Measurements from ENCODE around the gene CCL17. TPM values are rescaled to one million over a fixed set of nuclear protein-coding genes. Genes with fewer than 3 reads are reported as not detected.

The CCL17 gene
- total RNA-seq, 2 donors from 2014 or later = 0.65 to 7.8 TPM

- no peak overlapping the region for H3K4me3 Mint-ChIP-seq
- no peaks in the 10 kb centered on the region for H3K4me1 Mint-ChIP-seq
- no peaks in the 10 kb centered on the region for H3K36me3 Mint-ChIP-seq (ENCODE audit: low read depth)
- no peaks in the 10 kb centered on the region for H3K27me3 Mint-ChIP-seq
- H3K27ac Mint-ChIP-seq = no peak overlapping the region
- H3K9me3 Mint-ChIP-seq = no peaks in the 10 kb centered on the region
- ATAC-seq (replicated peaks) = no peak
Observed at GRCh38 chr16:57401943-57402640, 2.5 kb upstream of the CCL17 start.

- Mint-ChIP-seq H3K36me3 (ENCODE audit: low read depth) (no peaks in the 10 kb centered on the region), H3K4me3 (no peak overlapping the region), H3K9me3 (no peaks in the 10 kb centered on the region), H3K4me1 (no peaks in the 10 kb centered on the region), H3K27me3 (peaks cover 5% of the 10 kb centered on the region), H3K27ac (no peak overlapping the region)
- peak; percentile 24 for ATAC-seq (replicated peaks)
Observed at GRCh38 chr16:57405097-57405496, 530 bp downstream of the CCL17 start.

- Mint-ChIP-seq H3K27me3 (peaks cover 5% of the 10 kb centered on the region), H3K27ac (no peak overlapping the region), H3K4me1 (no peaks in the 10 kb centered on the region), H3K36me3 (ENCODE audit: low read depth) (no peaks in the 10 kb centered on the region), H3K9me3 (no peaks in the 10 kb centered on the region), H3K4me3 (no peak overlapping the region)
- no peak for ATAC-seq (replicated peaks)
Observed at GRCh38 chr16:57406881-57407280, 2.3 kb downstream of the CCL17 start.

- no peaks in the 10 kb centered on the region for H3K4me1 Mint-ChIP-seq
- no peaks in the 10 kb centered on the region for H3K9me3 Mint-ChIP-seq
- H3K4me3 Mint-ChIP-seq = no peak overlapping the region
- no peak for ATAC-seq (replicated peaks)
- H3K36me3 Mint-ChIP-seq (ENCODE audit: low read depth) = no peaks in the 10 kb centered on the region
- no peak overlapping the region for H3K27ac Mint-ChIP-seq
- H3K27me3 Mint-ChIP-seq = peaks cover 5% of the 10 kb centered on the region
Observed at GRCh38 chr16:57407521-57408353, 3.2 kb downstream of the CCL17 start.

GRCh38 chr16:57409065-57409464 lies 4.5 kb downstream of the CCL17 start:
- no peak for ATAC-seq (replicated peaks)
- no peaks in the 10 kb centered on the region for H3K4me1 Mint-ChIP-seq
- peaks cover 5% of the 10 kb centered on the region for H3K27me3 Mint-ChIP-seq
- H3K4me3 Mint-ChIP-seq = no peak overlapping the region
- H3K9me3 Mint-ChIP-seq = no peaks in the 10 kb centered on the region
- no peaks in the 10 kb centered on the region for H3K36me3 Mint-ChIP-seq (ENCODE audit: low read depth)
- no peak overlapping the region for H3K27ac Mint-ChIP-seq

GRCh38 chr16:57409870-57410587 lies 5.5 kb downstream of the CCL17 start:
- Mint-ChIP-seq H3K36me3 (ENCODE audit: low read depth) (no peaks in the 10 kb centered on the region), H3K27me3 (peaks cover 5% of the 10 kb centered on the region), H3K4me1 (no peaks in the 10 kb centered on the region), H3K4me3 (no peak overlapping the region), H3K9me3 (no peaks in the 10 kb centered on the region), H3K27ac (peak overlapping the region; percentile 0)
- no peak for ATAC-seq (replicated peaks)

GRCh38 chr16:57411362-57411976 lies 6.9 kb downstream of the CCL17 start:
- no peaks in the 10 kb centered on the region for H3K36me3 Mint-ChIP-seq (ENCODE audit: low read depth)
- H3K4me1 Mint-ChIP-seq = no peaks in the 10 kb centered on the region
- peaks cover 5% of the 10 kb centered on the region for H3K27me3 Mint-ChIP-seq
- no peak overlapping the region for H3K27ac Mint-ChIP-seq
- no peaks in the 10 kb centered on the region for H3K9me3 Mint-ChIP-seq
- no peak overlapping the region for H3K4me3 Mint-ChIP-seq
- ATAC-seq (replicated peaks) = no peak

- H3K27ac Mint-ChIP-seq = no peak overlapping the region
- no peaks in the 10 kb centered on the region for H3K36me3 Mint-ChIP-seq (ENCODE audit: low read depth)
- no peak overlapping the region for H3K4me3 Mint-ChIP-seq
- H3K27me3 Mint-ChIP-seq = peaks cover 5% of the 10 kb centered on the region
- H3K4me1 Mint-ChIP-seq = peaks cover 5% of the 10 kb centered on the region
- no peaks in the 10 kb centered on the region for H3K9me3 Mint-ChIP-seq
- ATAC-seq (replicated peaks) = no peak
Observed at GRCh38 chr16:57412584-57412983, 8.0 kb downstream of the CCL17 start.

GRCh38 chr16:57413301-57413730 lies 8.7 kb downstream of the CCL17 start:
- Mint-ChIP-seq H3K4me3 (no peak overlapping the region), H3K4me1 (peaks cover 5% of the 10 kb centered on the region), H3K27me3 (peaks cover 5% of the 10 kb centered on the region), H3K36me3 (ENCODE audit: low read depth) (no peaks in the 10 kb centered on the region), H3K27ac (no peak overlapping the region), H3K9me3 (no peaks in the 10 kb centered on the region)
- no peak for ATAC-seq (replicated peaks)

- no peaks in the 10 kb centered on the region for H3K36me3 Mint-ChIP-seq (ENCODE audit: low read depth)
- H3K27ac Mint-ChIP-seq = no peak overlapping the region
- H3K4me1 Mint-ChIP-seq = peaks cover 5% of the 10 kb centered on the region
- H3K27me3 Mint-ChIP-seq = peaks cover 5% of the 10 kb centered on the region
- no peaks in the 10 kb centered on the region for H3K9me3 Mint-ChIP-seq
- ATAC-seq (replicated peaks) = no peak
- no peak overlapping the region for H3K4me3 Mint-ChIP-seq
Observed at GRCh38 chr16:57413733-57414132, 9.2 kb downstream of the CCL17 start.

GRCh38 chr16:57416084-57416483 lies 11.5 kb downstream of the CCL17 start:
- no peak for ATAC-seq (replicated peaks)
- Mint-ChIP-seq H3K27me3 (no peaks in the 10 kb centered on the region), H3K4me1 (peaks cover 5% of the 10 kb centered on the region), H3K9me3 (no peaks in the 10 kb centered on the region), H3K4me3 (no peak overlapping the region), H3K27ac (no peak overlapping the region), H3K36me3 (ENCODE audit: low read depth) (no peaks in the 10 kb centered on the region)

GRCh38 chr16:57419506-57419905 lies 14.9 kb downstream of the CCL17 start:
- Mint-ChIP-seq H3K27ac (peak overlapping the region; percentile 87), H3K4me1 (peaks cover 5% of the 10 kb centered on the region), H3K36me3 (ENCODE audit: low read depth) (no peaks in the 10 kb centered on the region), H3K4me3 (no peak overlapping the region), H3K27me3 (no peaks in the 10 kb centered on the region), H3K9me3 (no peaks in the 10 kb centered on the region)
- ATAC-seq (replicated peaks) = no peak

- peaks cover 4% of the 10 kb centered on the region for H3K36me3 Mint-ChIP-seq (ENCODE audit: low read depth)
- no peak for ATAC-seq (replicated peaks)
- H3K4me1 Mint-ChIP-seq = no peaks in the 10 kb centered on the region
- no peak overlapping the region for H3K4me3 Mint-ChIP-seq
- no peaks in the 10 kb centered on the region for H3K9me3 Mint-ChIP-seq
- H3K27me3 Mint-ChIP-seq = no peaks in the 10 kb centered on the region
- H3K27ac Mint-ChIP-seq = peak overlapping the region; percentile 23
Observed at GRCh38 chr16:57422026-57422944, 17.7 kb downstream of the CCL17 start.

All from activated T-helper 17 cell treated with anti-CD3 and anti-CD28 coated beads, Interleukin-2, amount 50 U/mL, for 72 hours (primary cell).